ENCODE results near the gene CHST2.

Gene CHST2

DNA sequence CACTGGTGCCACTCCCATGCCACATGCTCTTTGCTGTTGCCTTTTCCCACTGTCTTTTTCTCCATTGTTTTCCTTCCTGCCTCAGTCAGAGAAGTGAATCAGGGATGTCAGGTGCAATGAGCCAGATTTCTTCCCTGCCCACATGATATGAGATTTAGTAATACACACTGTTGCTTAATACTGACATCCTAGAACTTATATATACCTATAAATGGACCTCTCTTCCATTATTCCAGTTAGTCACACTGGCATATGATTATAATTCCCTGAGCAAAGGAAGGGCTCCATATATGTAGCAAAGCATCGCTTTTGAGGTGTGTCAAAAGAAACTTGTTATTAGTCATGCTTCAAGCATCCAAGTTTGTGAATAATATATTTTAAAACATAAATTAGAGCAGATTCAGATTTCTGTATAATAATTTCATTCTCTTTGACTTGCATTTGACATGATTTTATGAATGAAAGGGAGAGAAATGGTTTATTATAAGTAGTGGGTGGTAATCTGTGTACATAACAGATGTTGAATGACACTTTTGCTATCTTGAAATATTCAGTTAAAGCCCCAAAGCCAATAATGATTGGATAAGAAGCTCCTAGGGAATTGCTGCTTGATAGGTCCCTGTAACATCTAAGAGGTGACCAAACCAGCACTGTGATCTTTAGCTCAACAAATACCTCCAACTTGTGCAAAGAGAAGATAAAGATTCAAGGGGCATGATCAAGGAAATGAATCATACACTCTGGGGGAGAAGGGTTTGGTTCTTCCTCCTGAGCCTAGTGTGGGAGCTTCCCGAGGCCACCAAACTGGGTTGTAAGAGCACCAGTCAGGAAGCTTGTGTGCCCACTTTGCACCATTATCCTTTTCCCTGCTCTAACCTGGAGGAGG is 48.6 kb downstream of the CHST2 start:
- DNase-seq (ENCODE audit: low read depth), result no peak

- DNase-seq (ENCODE audit: low read depth), result no peak
These were observed 49.3 kb downstream of the CHST2 start for GRCh38 chr3:143168855-143169192.

GRCh38 chr3:143170074-143170473 is 50.5 kb downstream of the CHST2 start:
- DNase-seq (ENCODE audit: low read depth), result no peak

GRCh38 chr3:143170676-143171075 is 51.1 kb downstream of the CHST2 start:
- no peak for DNase-seq (ENCODE audit: low read depth)

GRCh38 chr3:143171141-143171980 is 51.8 kb downstream of the CHST2 start:
- DNase-seq (ENCODE audit: low read depth), result no peak

GRCh38 chr3:143172062-143172794 is 52.7 kb downstream of the CHST2 start:
- DNase-seq (ENCODE audit: low read depth), result no peak

DNA sequence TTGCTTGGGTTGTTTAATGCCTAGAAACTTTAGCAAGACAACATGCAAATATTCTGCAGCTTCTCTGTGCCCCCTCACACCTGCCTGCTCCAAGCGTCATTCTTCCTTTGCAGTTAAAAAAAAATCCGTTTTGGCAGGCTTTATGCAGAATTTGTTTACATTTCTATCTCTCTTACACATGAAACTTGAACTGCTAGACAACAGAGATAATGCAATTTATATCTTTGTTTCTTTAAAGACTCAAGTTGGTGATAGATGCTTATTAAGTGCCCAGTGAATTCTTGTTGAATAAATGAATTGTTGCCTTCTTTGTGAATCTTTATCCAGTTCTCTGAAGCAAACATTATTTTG is 53.2 kb downstream of the CHST2 start:
- DNase-seq (ENCODE audit: low read depth), result no peak

- DNase-seq (ENCODE audit: low read depth), result no peak
These were observed 53.7 kb downstream of the CHST2 start for GRCh38 chr3:143173242-143173641.
